Skeletal muscle tissue (tissue), 2 donors: Measurements from ENCODE around the gene POLR3F. TPM values are rescaled to one million over a fixed set of nuclear protein-coding genes. Genes with fewer than 3 reads are reported as not detected.

Experiments
- small RNA-seq: library from RNA; depleted of rRNA; stranded (forward); fragments of <200 nt; gene quantifications from one replicate; pipeline ENCODE3, GENCODE V24; 2014
- total RNA-seq: library from RNA; depleted of rRNA; stranded (reverse); fragments of >200 nt; gene quantifications from one replicate; pipeline ENCODE4 v1.2.3, GENCODE V29; 2014

Gene POLR3F
- total RNA-seq, 1 donor from 2014 or later: 15.1 TPM

Small RNA genes lying within 50 kb of the gene (small RNA-seq; reads per million reads assigned to genes)
- gene MIR3192 (not detected), gene RNA5SP476 (not detected)

Other genes with a start within 250 kb of the POLR3F start
- 16.7 TPM for gene ZNF133, start 178.9 kb upstream of the POLR3F start, total RNA-seq
- gene DZANK1, start 360 bp upstream of the POLR3F start, total RNA-seq: 1.0 TPM
- 6.8 TPM for gene RBBP9, start 29.8 kb downstream of the POLR3F start, total RNA-seq
- 26.6 TPM for gene SEC23B, start 40.5 kb downstream of the POLR3F start, total RNA-seq
- 126 TPM for gene SMIM26, start 100.0 kb downstream of the POLR3F start, total RNA-seq
- 21.4 TPM for gene DTD1, start 120.7 kb downstream of the POLR3F start, total RNA-seq